OCI-LY1 (cell line): Measurements from ENCODE around the gene TRPV4.

Experiments
- H2AFZ ChIP-seq: fragments of 200-600 bp; sonication (generic), shearing (Covaris generic); 2 replicates; pipeline ENCODE4 v1.6.0; 2014; ENCODE audit warnings: antibody characterized with exemption, mild to moderate bottlenecking, low read length
- H3F3A ChIP-seq: fragments of 200-600 bp; sonication (generic), shearing (Covaris generic); 2 replicates; pipeline ENCODE4 v1.6.0; 2014; ENCODE audit warnings: mild to moderate bottlenecking, antibody characterized with exemption, low read length, moderate library complexity; ENCODE audit not compliant: insufficient read depth
- H3K27ac ChIP-seq: fragments of 200-600 bp; sonication (generic); 2 replicates; pipeline ENCODE4 v1.5.1; 2014; ENCODE audit warnings: low read length, mixed run types, mild to moderate bottlenecking, low read depth; ENCODE audit not compliant: poor library complexity, severe bottlenecking
- H3K27me3 ChIP-seq: fragments of 200-600 bp; sonication (generic); 2 replicates; pipeline ENCODE4 v1.6.0; 2014; ENCODE audit warnings: antibody characterized with exemption, mild to moderate bottlenecking, low read length, moderate library complexity; ENCODE audit not compliant: insufficient read depth
- H3K36me3 ChIP-seq: fragments of 200-600 bp; sonication (generic); 2 replicates; pipeline ENCODE4 v1.6.1; 2014; ENCODE audit warnings: mild to moderate bottlenecking, antibody characterized with exemption, low read length, moderate library complexity, mixed read lengths; ENCODE audit not compliant: insufficient read depth
- H3K4me1 ChIP-seq: fragments of 200-600 bp; sonication (generic); 2 replicates; pipeline ENCODE4 v1.5.1; 2014; ENCODE audit warnings: mild to moderate bottlenecking, low read length, moderate library complexity; ENCODE audit not compliant: insufficient read depth, severe bottlenecking
- H3K4me2 ChIP-seq: fragments of 200-600 bp; sonication (generic), shearing (Covaris generic); 2 replicates; pipeline ENCODE4 v1.6.1; 2014; ENCODE audit warnings: low read length
- H3K4me3 ChIP-seq: fragments of 200-600 bp; sonication (generic); 2 replicates; pipeline ENCODE4 v1.5.1; 2014; ENCODE audit warnings: low read length, low read depth, mild to moderate bottlenecking, mixed read lengths; ENCODE audit not compliant: poor library complexity, severe bottlenecking
- H3K79me2 ChIP-seq: fragments of 200-600 bp; shearing (Covaris generic); 2 replicates; pipeline ENCODE4 v1.6.1; 2016; ENCODE audit warnings: mixed run types, low read length, mixed read lengths; ENCODE audit not compliant: insufficient read depth
- H3K9ac ChIP-seq: fragments of 200-600 bp; sonication (generic), shearing (Covaris generic); 2 replicates; pipeline ENCODE4 v1.6.1; 2014; ENCODE audit warnings: mild to moderate bottlenecking, low read length, mixed read lengths
- H3K9me2 ChIP-seq: fragments of 200-600 bp; sonication (generic), shearing (Covaris generic); 2 replicates; pipeline ENCODE4 v1.6.1; 2014; ENCODE audit warnings: low read depth, mild to moderate bottlenecking, low read length, mixed read lengths
- H3K9me3 ChIP-seq: fragments of 200-600 bp; shearing (Covaris generic); 2 replicates; pipeline ENCODE4 v1.6.1; 2014; ENCODE audit warnings: low read length, mixed read lengths
- H4K20me1 ChIP-seq: fragments of 200-600 bp; sonication (generic), shearing (Covaris generic); 2 replicates; pipeline ENCODE4 v1.6.0; 2016; ENCODE audit warnings: mild to moderate bottlenecking, low read length; ENCODE audit not compliant: insufficient read depth
- EZH2 ChIP-seq: fragments of 200-600 bp; sonication (generic), shearing (Covaris generic); IDR thresholded peaks from 2 replicates; pipeline ENCODE4 v1.8.0; 2017; ENCODE audit warnings: borderline replicate concordance, mixed run types, mild to moderate bottlenecking, antibody characterized with exemption, low read length, moderate library complexity, mixed read lengths
- TF ChIP-seq, protein P1 (sequence below): fragments of 200-600 bp; sonication (generic), shearing (Covaris generic); IDR thresholded peaks from 2 replicates; pipeline ENCODE4 v1.5.1; 2017; ENCODE audit warnings: mild to moderate bottlenecking, antibody characterized with exemption, low read length, moderate library complexity, mixed read lengths

Gene TRPV4

DNA sequence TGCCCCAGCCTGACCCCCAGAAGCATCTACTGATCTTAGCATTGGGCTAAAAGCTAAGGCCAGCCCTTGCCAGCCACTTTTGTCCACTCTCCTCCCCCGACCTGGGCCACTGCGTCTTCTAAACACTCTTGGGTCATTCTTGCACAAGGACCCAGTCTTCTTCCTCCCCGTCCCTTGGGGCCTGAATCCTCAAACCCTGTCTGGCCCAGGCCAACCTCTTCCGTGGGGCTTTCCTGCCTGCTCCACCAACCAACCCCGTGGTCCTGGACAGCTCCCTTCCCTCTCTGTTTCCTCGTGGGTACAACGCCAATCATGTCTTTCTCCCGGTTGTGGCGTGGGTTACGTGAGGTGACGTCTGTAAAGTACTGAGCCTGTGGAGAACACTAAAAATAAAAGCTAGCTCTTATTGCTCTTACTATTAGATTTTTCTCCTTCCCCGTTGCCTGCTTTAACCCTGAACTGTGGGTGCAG, 98.1 kb downstream of the TRPV4 start:
- H2AFZ ChIP-seq: no peak overlapping the region
- no peaks in the 10 kb centered on the region for H3K36me3 ChIP-seq
- H3K79me2 ChIP-seq: no peaks in the 10 kb centered on the region
- no peaks in the 10 kb centered on the region for H3K9me2 ChIP-seq
- H3K9me3 ChIP-seq: no peaks in the 10 kb centered on the region
- H3K4me1 ChIP-seq: no peaks in the 10 kb centered on the region
- no peaks in the 10 kb centered on the region for H3F3A ChIP-seq
- no peak overlapping the region for H3K4me2 ChIP-seq
- no peaks in the 10 kb centered on the region for H3K27me3 ChIP-seq
- no peak overlapping the region for H3K9ac ChIP-seq
- no peak for TF ChIP-seq EZH2
- TF ChIP-seq, protein P1, sequence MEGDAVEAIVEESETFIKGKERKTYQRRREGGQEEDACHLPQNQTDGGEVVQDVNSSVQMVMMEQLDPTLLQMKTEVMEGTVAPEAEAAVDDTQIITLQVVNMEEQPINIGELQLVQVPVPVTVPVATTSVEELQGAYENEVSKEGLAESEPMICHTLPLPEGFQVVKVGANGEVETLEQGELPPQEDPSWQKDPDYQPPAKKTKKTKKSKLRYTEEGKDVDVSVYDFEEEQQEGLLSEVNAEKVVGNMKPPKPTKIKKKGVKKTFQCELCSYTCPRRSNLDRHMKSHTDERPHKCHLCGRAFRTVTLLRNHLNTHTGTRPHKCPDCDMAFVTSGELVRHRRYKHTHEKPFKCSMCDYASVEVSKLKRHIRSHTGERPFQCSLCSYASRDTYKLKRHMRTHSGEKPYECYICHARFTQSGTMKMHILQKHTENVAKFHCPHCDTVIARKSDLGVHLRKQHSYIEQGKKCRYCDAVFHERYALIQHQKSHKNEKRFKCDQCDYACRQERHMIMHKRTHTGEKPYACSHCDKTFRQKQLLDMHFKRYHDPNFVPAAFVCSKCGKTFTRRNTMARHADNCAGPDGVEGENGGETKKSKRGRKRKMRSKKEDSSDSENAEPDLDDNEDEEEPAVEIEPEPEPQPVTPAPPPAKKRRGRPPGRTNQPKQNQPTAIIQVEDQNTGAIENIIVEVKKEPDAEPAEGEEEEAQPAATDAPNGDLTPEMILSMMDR: no peak
- H3K4me3 ChIP-seq: no peak overlapping the region
- no peaks in the 10 kb centered on the region for H4K20me1 ChIP-seq
- no peak overlapping the region for H3K27ac ChIP-seq

DNA sequence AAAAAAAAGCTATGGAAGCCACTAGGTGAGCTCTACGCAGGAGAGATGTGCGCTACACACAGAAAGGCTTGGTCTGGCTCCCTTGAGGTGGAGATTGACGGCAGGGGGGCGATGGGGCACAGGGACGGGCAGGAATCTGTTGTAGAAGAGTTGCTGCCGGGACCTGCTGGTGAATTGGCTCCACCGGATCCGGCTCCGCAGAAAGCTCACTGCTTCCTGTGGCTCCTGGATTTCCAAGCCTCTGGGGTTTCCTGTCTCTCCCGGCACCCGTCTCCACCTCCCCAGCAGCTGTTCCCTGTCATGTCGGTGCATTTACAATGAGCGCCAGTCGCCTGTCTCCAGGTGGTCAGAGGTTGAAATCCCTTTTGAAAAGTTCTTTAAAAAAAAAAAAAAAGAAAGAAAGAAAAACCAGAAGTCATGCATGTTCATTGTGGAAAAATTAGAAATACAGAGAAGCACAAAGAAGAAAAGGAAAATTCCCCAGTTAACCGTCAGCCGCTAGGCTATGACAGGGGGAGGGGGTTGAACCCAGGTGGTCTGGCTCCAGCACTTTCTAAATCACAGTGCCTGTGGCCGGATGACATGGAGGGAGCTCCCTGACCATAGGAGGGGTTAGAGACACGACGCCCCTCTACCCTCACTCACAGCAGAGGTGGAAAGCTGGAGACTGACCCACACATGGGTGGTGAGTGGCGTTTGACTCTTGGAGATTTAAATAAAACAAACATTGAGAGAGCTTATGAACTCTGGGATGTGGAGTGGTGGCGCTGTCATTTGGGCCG, 98.8 kb downstream of the TRPV4 start:
- no peaks in the 10 kb centered on the region for H3K4me1 ChIP-seq
- H3F3A ChIP-seq: no peaks in the 10 kb centered on the region
- H3K27ac ChIP-seq: no peak overlapping the region
- H3K36me3 ChIP-seq: no peaks in the 10 kb centered on the region
- no peaks in the 10 kb centered on the region for H3K9me3 ChIP-seq
- H3K4me3 ChIP-seq: no peak overlapping the region
- H3K9ac ChIP-seq: no peak overlapping the region
- no peaks in the 10 kb centered on the region for H3K9me2 ChIP-seq
- no peak for TF ChIP-seq EZH2
- TF ChIP-seq, protein P1: no peak
- H2AFZ ChIP-seq: no peak overlapping the region
- no peaks in the 10 kb centered on the region for H4K20me1 ChIP-seq
- H3K4me2 ChIP-seq: no peak overlapping the region
- no peaks in the 10 kb centered on the region for H3K79me2 ChIP-seq
- no peaks in the 10 kb centered on the region for H3K27me3 ChIP-seq
